WTC11 (cell line): ENCODE measurements around the gene P2RX4.

ENCODE experiments used
- CBFB ChIP-seq: sonication (generic); formaldehyde crosslinking; IDR thresholded peaks from 2 replicates; pipeline ENCODE4 v1.8.1; 2022; ENCODE audit warnings: mild to moderate bottlenecking, low read depth, missing genetic modification reagents
- CREB1 ChIP-seq: sonication (generic); formaldehyde crosslinking; IDR thresholded peaks from 2 replicates; pipeline ENCODE4 v1.8.0; 2023; ENCODE audit warnings: mild to moderate bottlenecking, missing genetic modification reagents
- CTCF ChIP-seq: fragments of 200-600 bp; IDR thresholded peaks from 2 replicates; pipeline ENCODE4 v1.8.0; 2022; ENCODE audit warnings: antibody characterized with exemption
- E2F4 ChIP-seq: sonication (generic); formaldehyde crosslinking; IDR thresholded peaks from 2 replicates; pipeline ENCODE4 v1.8.1; 2022; ENCODE audit warnings: low read depth, mild to moderate bottlenecking, moderate library complexity, missing genetic modification reagents, borderline replicate concordance
- KAT7 ChIP-seq: sonication (generic); formaldehyde crosslinking; IDR thresholded peaks from 2 replicates; pipeline ENCODE4 v1.8.1; 2023; ENCODE audit warnings: missing genetic modification reagents, mild to moderate bottlenecking, borderline replicate concordance
- NFE2L1 ChIP-seq: sonication (generic); formaldehyde crosslinking; IDR thresholded peaks from 2 replicates; pipeline ENCODE4 v1.8.1; 2023; ENCODE audit warnings: missing genetic modification reagents
- NR1H2 ChIP-seq: sonication (generic); formaldehyde crosslinking; IDR thresholded peaks from 2 replicates; pipeline ENCODE4 v1.9.0; 2021; ENCODE audit warnings: mild to moderate bottlenecking, moderate library complexity, missing genetic modification reagents
- OVOL2 ChIP-seq: fragments of 250-450 bp; sonication (Bioruptor Pico); IDR thresholded peaks from 2 replicates; pipeline ENCODE4 v1.9.0; 2021; ENCODE audit warnings: mild to moderate bottlenecking, borderline replicate concordance
- SP1 ChIP-seq: sonication (generic); formaldehyde crosslinking; conservative IDR thresholded peaks from 2 replicates; pipeline ENCODE4 v1.8.1; 2022; ENCODE audit warnings: missing genetic modification reagents
- TEAD1 ChIP-seq: sonication (generic); formaldehyde crosslinking; IDR thresholded peaks from 2 replicates; pipeline ENCODE4 v1.8.0; 2022; ENCODE audit warnings: mild to moderate bottlenecking, missing genetic modification reagents
- ZNF512 ChIP-seq: sonication (generic); formaldehyde crosslinking; IDR thresholded peaks from 2 replicates; pipeline ENCODE4 v1.8.1; 2022; ENCODE audit warnings: missing genetic modification reagents, borderline replicate concordance

- TF ChIP-seq E2F4 (CRISPR knock-in tag) (no peak), NFE2L1 (CRISPR knock-in tag) (no peak), CTCF (no peak), NR1H2 (CRISPR knock-in tag) (no peak), ZNF512 (CRISPR knock-in tag) (no peak), TEAD1 (CRISPR knock-in tag) (no peak), OVOL2 (CRISPR knock-in tag) (no peak), CREB1 (CRISPR knock-in tag) (no peak), SP1 (CRISPR knock-in tag) (no peak), KAT7 (CRISPR knock-in tag) (no peak), CBFB (no peak)
These were observed 4.3 kb downstream of the P2RX4 start for GRCh38 chr12:121214166-121214777.
